Fibroblast of lung (primary cell): ENCODE results near the gene MALL.
"Not testable (repeated sequence)": the region's sequence is repeated elsewhere in the genome, so short reads cannot be mapped to it uniquely, and the experiment has no call there.

ENCODE experiments used
- CTCF ChIP-seq, 2 donors: IDR thresholded peaks in 1 of 2; conservative IDR thresholded peaks in 1 of 2; 1 replicate in 1 of 2; 2 replicates in 1 of 2; pipeline ENCODE4 v1.5.1; 2011 to 2012; ENCODE audit warnings: low read length in 2 of 2, control low read depth in 1 of 2, inconsistent platforms in 1 of 2, low read depth in 1 of 2, mild to moderate bottlenecking in 1 of 2
- EZH2 ChIP-seq: IDR thresholded peaks from 2 replicates; pipeline ENCODE4 v1.5.1; 2012; ENCODE audit warnings: low read length, control low read depth, mild to moderate bottlenecking; ENCODE audit errors: missing control alignments

- not testable (repeated sequence) for TF ChIP-seq CTCF (conservative IDR thresholded peaks at IDR 0.05 in 1 of 2, IDR thresholded peaks at IDR 0.05 in 1 of 2; ENCODE audit: low read depth in 1 of 2, low read length in 2 of 2); EZH2
Measured at GRCh38 chr2:110059009-110059693, 56.5 kb downstream of the MALL start.
